Neural cell (in vitro differentiated cells): ENCODE measurements around the gene ASIC4. TPM values are rescaled to one million over a fixed set of nuclear protein-coding genes. Genes with fewer than 3 reads are reported as not detected.

Experiments used
- H2AFZ ChIP-seq: fragments of 200-600, 300-800 bp; sonication (generic), shearing (Covaris generic); 2 replicates; pipeline ENCODE4 v1.6.0; 2014; ENCODE audit warnings: low read depth, mild to moderate bottlenecking, antibody characterized with exemption, low read length, moderate library complexity
- H3F3A ChIP-seq: fragments of 200-600 bp; shearing (Covaris generic); 2 replicates; pipeline ENCODE4 v1.6.1; 2016; ENCODE audit warnings: mild to moderate bottlenecking, moderate library complexity, mixed read lengths, antibody characterized with exemption, low read length; ENCODE audit not compliant: insufficient read depth, poor library complexity, severe bottlenecking
- H3K27ac ChIP-seq: fragments of 200-600, 300-800 bp; sonication (generic), shearing (Covaris generic); 2 replicates; pipeline ENCODE4 v1.5.1; 2014; ENCODE audit warnings: mild to moderate bottlenecking, low read length, moderate library complexity
- H3K27me3 ChIP-seq: fragments of 300-800, 200-600 bp; sonication (generic), shearing (Covaris generic); 2 replicates; pipeline ENCODE4 v1.6.0; 2014; ENCODE audit warnings: mild to moderate bottlenecking, low read depth, low read length, moderate library complexity; ENCODE audit not compliant: insufficient read depth
- H3K36me3 ChIP-seq: fragments of 300-800, 200-600 bp; sonication (generic), shearing (Covaris generic); 2 replicates; pipeline ENCODE4 v1.5.1; 2014; ENCODE audit warnings: mild to moderate bottlenecking, antibody characterized with exemption, low read length, moderate library complexity; ENCODE audit not compliant: insufficient read depth
- H3K4me2 ChIP-seq: fragments of 300-800, 200-600 bp; sonication (generic), shearing (Covaris generic); 2 replicates; pipeline ENCODE4 v1.6.0; 2014; ENCODE audit warnings: mild to moderate bottlenecking, low read length
- H3K4me3 ChIP-seq: fragments of 300-800, 200-600 bp; sonication (generic), shearing (Covaris generic); 2 replicates; pipeline ENCODE4 v1.5.1; 2014; ENCODE audit warnings: mild to moderate bottlenecking, low read length, moderate library complexity
- H3K79me2 ChIP-seq: fragments of 200-600 bp; shearing (Covaris generic); replicated peaks from 2 replicates; pipeline ENCODE4 v1.6.0; 2014; ENCODE audit warnings: mild to moderate bottlenecking, low read length, moderate library complexity; ENCODE audit not compliant: insufficient read depth
- H3K9ac ChIP-seq: fragments of 300-800, 200-600 bp; sonication (generic), shearing (Covaris generic); 2 replicates; pipeline ENCODE4 v1.6.1; 2016; ENCODE audit warnings: mild to moderate bottlenecking, low read length, mixed read lengths
- H3K9me2 ChIP-seq: fragments of 200-600 bp; shearing (Covaris generic); 2 replicates; pipeline ENCODE4 v1.6.1; 2016; ENCODE audit warnings: mild to moderate bottlenecking, low read length, mixed read lengths; ENCODE audit not compliant: insufficient read depth
- H3K9me3 ChIP-seq: fragments of 200-600, 300-800 bp; sonication (generic), shearing (Covaris generic); 2 replicates; pipeline ENCODE4 v1.6.1; 2016; ENCODE audit warnings: mild to moderate bottlenecking, mixed run types, low read length, moderate library complexity, mixed read lengths
- H4K20me1 ChIP-seq: fragments of 200-600 bp; shearing (Covaris generic); 2 replicates; pipeline ENCODE4 v1.6.1; 2016; ENCODE audit warnings: mild to moderate bottlenecking, mixed run types; ENCODE audit not compliant: insufficient read depth
- EP300 ChIP-seq: fragments of 450-650 bp; conservative IDR thresholded peaks from 2 replicates; pipeline ENCODE4 v1.6.1; 2014; ENCODE audit warnings: antibody characterized with exemption, mild to moderate bottlenecking, moderate library complexity; ENCODE audit not compliant: poor library complexity, severe bottlenecking
- EZH2 ChIP-seq: fragments of 200-600, 300-800 bp; shearing (Covaris generic), sonication (generic); IDR thresholded peaks from 2 replicates; pipeline ENCODE4 v1.6.1; 2014; ENCODE audit warnings: antibody characterized with exemption, low read length, borderline replicate concordance, mild to moderate bottlenecking; ENCODE audit not compliant: insufficient read depth, poor library complexity, severe bottlenecking
- MXI1 ChIP-seq: fragments of 450-650 bp; conservative IDR thresholded peaks from 2 replicates; pipeline ENCODE4 v1.6.1; 2014; ENCODE audit warnings: antibody characterized with exemption, mild to moderate bottlenecking; ENCODE audit not compliant: poor library complexity, severe bottlenecking
- POLR2AphosphoS5 ChIP-seq: IDR thresholded peaks from 2 replicates; pipeline ENCODE4 v1.6.1; 2012
- RAD21 ChIP-seq: fragments of 450-650 bp; conservative IDR thresholded peaks from 2 replicates; pipeline ENCODE4 v1.6.1; 2014; ENCODE audit warnings: antibody characterized with exemption, mild to moderate bottlenecking, moderate library complexity
- REST ChIP-seq: IDR thresholded peaks from 2 replicates; pipeline ENCODE4 v1.6.1; 2012; ENCODE audit warnings: borderline replicate concordance
- SMC3 ChIP-seq: fragments of 450-650 bp; conservative IDR thresholded peaks from 2 replicates; pipeline ENCODE4 v1.6.1; 2014; ENCODE audit warnings: antibody characterized with exemption, mild to moderate bottlenecking, moderate library complexity; ENCODE audit not compliant: poor library complexity
- TAF1 ChIP-seq: IDR thresholded peaks from 2 replicates; pipeline ENCODE4 v1.6.1; 2012; ENCODE audit warnings: low read depth
- polyA plus RNA-seq: library from polyadenylated mRNA; depleted of rRNA; stranded (reverse); fragments of >200 nt; gene quantifications from 2 replicates; pipeline ENCODE4 v1.2.3, GENCODE V29; 2014
- TF ChIP-seq, protein P1 (sequence below): fragments of 450-650 bp; IDR thresholded peaks from 2 replicates; pipeline ENCODE4 v1.5.1; 2014; ENCODE audit warnings: antibody characterized with exemption, mild to moderate bottlenecking, moderate library complexity; ENCODE audit not compliant: poor library complexity, severe bottlenecking

The ASIC4 gene
- polyA plus RNA-seq, 1 donor from 2014 or later = 2.7 TPM

GRCh38 chr2:219533930-219534661 lies 19.8 kb downstream of the ASIC4 start:
- no peaks in the 10 kb centered on the region for H3K9me3 ChIP-seq

GRCh38 chr2:219536425-219536824 lies 22.1 kb downstream of the ASIC4 start:
- Histone ChIP-seq H3K9me2 (no peaks in the 10 kb centered on the region), H3K79me2 (no peaks in the 10 kb centered on the region), H3K4me3 (no peak overlapping the region), H3K36me3 (peaks cover 5% of the 10 kb centered on the region), H3K9me3 (no peaks in the 10 kb centered on the region), H3F3A (no peaks in the 10 kb centered on the region), H3K9ac (no peak overlapping the region), H3K27me3 (no peaks in the 10 kb centered on the region), H3K4me2 (no peak overlapping the region), H2AFZ (no peak overlapping the region), H3K27ac (no peak overlapping the region), H4K20me1 (no peaks in the 10 kb centered on the region)
- TF ChIP-seq RAD21 = no peak
- TF ChIP-seq, protein P1, sequence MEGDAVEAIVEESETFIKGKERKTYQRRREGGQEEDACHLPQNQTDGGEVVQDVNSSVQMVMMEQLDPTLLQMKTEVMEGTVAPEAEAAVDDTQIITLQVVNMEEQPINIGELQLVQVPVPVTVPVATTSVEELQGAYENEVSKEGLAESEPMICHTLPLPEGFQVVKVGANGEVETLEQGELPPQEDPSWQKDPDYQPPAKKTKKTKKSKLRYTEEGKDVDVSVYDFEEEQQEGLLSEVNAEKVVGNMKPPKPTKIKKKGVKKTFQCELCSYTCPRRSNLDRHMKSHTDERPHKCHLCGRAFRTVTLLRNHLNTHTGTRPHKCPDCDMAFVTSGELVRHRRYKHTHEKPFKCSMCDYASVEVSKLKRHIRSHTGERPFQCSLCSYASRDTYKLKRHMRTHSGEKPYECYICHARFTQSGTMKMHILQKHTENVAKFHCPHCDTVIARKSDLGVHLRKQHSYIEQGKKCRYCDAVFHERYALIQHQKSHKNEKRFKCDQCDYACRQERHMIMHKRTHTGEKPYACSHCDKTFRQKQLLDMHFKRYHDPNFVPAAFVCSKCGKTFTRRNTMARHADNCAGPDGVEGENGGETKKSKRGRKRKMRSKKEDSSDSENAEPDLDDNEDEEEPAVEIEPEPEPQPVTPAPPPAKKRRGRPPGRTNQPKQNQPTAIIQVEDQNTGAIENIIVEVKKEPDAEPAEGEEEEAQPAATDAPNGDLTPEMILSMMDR = no peak
- no peak for TF ChIP-seq EP300
- TF ChIP-seq TAF1 = no peak

More at GRCh38 chr2:219533930-219534661, 19.8 kb downstream of the ASIC4 start:
- H3K27ac ChIP-seq = no peak overlapping the region
- H3K4me3 ChIP-seq = no peak overlapping the region
- H4K20me1 ChIP-seq = no peaks in the 10 kb centered on the region
- peaks cover 5% of the 10 kb centered on the region for H3K27me3 ChIP-seq
- no peaks in the 10 kb centered on the region for H3K79me2 ChIP-seq
- TF ChIP-seq, protein P1 = no peak
- no peak for TF ChIP-seq TAF1
- no peak for TF ChIP-seq EP300
- TF ChIP-seq POLR2AphosphoS5 = no peak
- no peak for TF ChIP-seq MXI1
- TF ChIP-seq REST = no peak
- TF ChIP-seq EZH2 = no peak
- TF ChIP-seq RAD21 = no peak
- TF ChIP-seq SMC3 = no peak
- no peaks in the 10 kb centered on the region for H3F3A ChIP-seq
- no peak overlapping the region for H3K4me2 ChIP-seq
- no peak overlapping the region for H3K9ac ChIP-seq
- no peaks in the 10 kb centered on the region for H3K36me3 ChIP-seq
- H2AFZ ChIP-seq = no peak overlapping the region
- H3K9me2 ChIP-seq = no peaks in the 10 kb centered on the region
